ELR (cell line): ENCODE results near the gene DIAPH2.

Source experiments
- DNase-seq: peaks from one replicate; pipeline ENCODE4 v3.0.0-alpha.2; 2015; ENCODE audit warnings: low read depth

DIAPH2 gene

GRCh38 chrX:97308171-97308570 is 623.5 kb downstream of the DIAPH2 start:
- peak; percentile 8 for DNase-seq

GRCh38 chrX:97309487-97310116 is 625.0 kb downstream of the DIAPH2 start:
- DNase-seq: no peak

GRCh38 chrX:97310373-97310772 is 625.7 kb downstream of the DIAPH2 start:
- peak; percentile 68 for DNase-seq

- DNase-seq: no peak
Observed at GRCh38 chrX:97311066-97311778, 626.6 kb downstream of the DIAPH2 start.

GRCh38 chrX:97314345-97314744 is 629.7 kb downstream of the DIAPH2 start:
- no peak for DNase-seq

- peak; percentile 17 for DNase-seq
Observed at GRCh38 chrX:97315939-97316338, 631.3 kb downstream of the DIAPH2 start.

GRCh38 chrX:97320305-97320704 is 635.7 kb downstream of the DIAPH2 start:
- DNase-seq: no peak

GRCh38 chrX:97322401-97322800 is 637.8 kb downstream of the DIAPH2 start:
- DNase-seq: peak; percentile 5

GRCh38 chrX:97326456-97326855 is 641.8 kb downstream of the DIAPH2 start:
- no peak for DNase-seq

GRCh38 chrX:97328853-97329390 is 644.3 kb downstream of the DIAPH2 start:
- peak; percentile 3 for DNase-seq

GRCh38 chrX:97330151-97330550 is 645.5 kb downstream of the DIAPH2 start:
- DNase-seq: no peak

- no peak for DNase-seq
Observed at GRCh38 chrX:97332963-97333362, 648.3 kb downstream of the DIAPH2 start.

GRCh38 chrX:97334850-97335249 is 650.2 kb downstream of the DIAPH2 start:
- no peak for DNase-seq

- DNase-seq: no peak
Observed at GRCh38 chrX:97344724-97345123, 660.1 kb downstream of the DIAPH2 start.

GRCh38 chrX:97358941-97359340 is 674.3 kb downstream of the DIAPH2 start:
- no peak for DNase-seq

GRCh38 chrX:97363843-97364242 is 679.2 kb downstream of the DIAPH2 start:
- no peak for DNase-seq

- DNase-seq: no peak
Observed at GRCh38 chrX:97366237-97366636, 681.6 kb downstream of the DIAPH2 start.

- no peak for DNase-seq
Observed at GRCh38 chrX:97367125-97367524, 682.5 kb downstream of the DIAPH2 start.

GRCh38 chrX:97369947-97370346 is 685.3 kb downstream of the DIAPH2 start:
- DNase-seq: no peak

- DNase-seq: no peak
Observed at GRCh38 chrX:97372001-97372766, 687.5 kb downstream of the DIAPH2 start.

- DNase-seq: no peak
Observed at GRCh38 chrX:97374266-97374665, 689.6 kb downstream of the DIAPH2 start.

- no peak for DNase-seq
Observed at GRCh38 chrX:97380200-97380599, 695.6 kb downstream of the DIAPH2 start.

GRCh38 chrX:97384685-97385084 is 700.0 kb downstream of the DIAPH2 start:
- DNase-seq: no peak
